Measurements from ENCODE around the gene PYGL.
"Not testable (repeated sequence)": the region's sequence is repeated elsewhere in the genome, so short reads cannot be mapped to it uniquely, and the experiment has no call there.

PYGL gene
- total RNA-seq = 80.6 to 249 (median 164) reads per million in 17 experiments

- DNase-seq = peak; percentile 86 to 96 (median 92)
Measured at GRCh38 chr14:50943943-50944646, at the start of gene PYGL. Gene PYGL, minus strand, starts transcription at chr14:50944483. Its CDS starts 80 bp downstream, at chr14:50944403.

- no peak for DNase-seq
Measured at GRCh38 chr14:50985859-50986331, 41.6 kb upstream of the PYGL start.

- no peak for DNase-seq
Measured at GRCh38 chr14:50985124-50985858, 41.0 kb upstream of the PYGL start.

- DNase-seq = no peak
Measured at GRCh38 chr14:50984036-50984710, 39.9 kb upstream of the PYGL start.

- no peak for DNase-seq
Measured at GRCh38 chr14:50979941-50980850, 35.9 kb upstream of the PYGL start.

GRCh38 chr14:50978888-50979287 lies 34.6 kb upstream of the PYGL start:
- no peak for DNase-seq

GRCh38 chr14:50978529-50978871 lies 34.2 kb upstream of the PYGL start:
- no peak for DNase-seq

- DNase-seq = peak; percentile 7 to 57 (median 41)
Measured at GRCh38 chr14:50977863-50978528, 33.7 kb upstream of the PYGL start.

GRCh38 chr14:50974118-50974517 lies 29.8 kb upstream of the PYGL start:
- DNase-seq = no peak

- DNase-seq = no peak
Measured at GRCh38 chr14:50972734-50973133, 28.5 kb upstream of the PYGL start.

GRCh38 chr14:50970886-50971781 lies 26.9 kb upstream of the PYGL start:
- no peak for DNase-seq

GRCh38 chr14:50967790-50968189 lies 23.5 kb upstream of the PYGL start:
- peak; percentile 47 to 75 (median 66) for DNase-seq

GRCh38 chr14:50967103-50967502 lies 22.8 kb upstream of the PYGL start:
- DNase-seq = no peak

- no peak for DNase-seq
Measured at GRCh38 chr14:50964683-50965390, 20.6 kb upstream of the PYGL start.

GRCh38 chr14:50963919-50964318 lies 19.6 kb upstream of the PYGL start:
- no peak for DNase-seq

- DNase-seq = peak in 3 of 4 experiments; percentile 18 to 29 (median 27)
Measured at GRCh38 chr14:50961605-50962221, 17.4 kb upstream of the PYGL start.

- DNase-seq = peak; percentile 11 to 48 (median 30)
Measured at GRCh38 chr14:50957296-50957695, 13.0 kb upstream of the PYGL start.

- DNase-seq = not testable (repeated sequence)
Measured at GRCh38 chr14:50956421-50956820, 12.1 kb upstream of the PYGL start.

- peak; percentile 85 to 95 (median 88) for DNase-seq
Measured at GRCh38 chr14:50955373-50956043, 11.2 kb upstream of the PYGL start.

All from suppressor macrophage (primary cell).